GM12878 (cell line): ENCODE data around the gene ZNF628.

Source experiments
- CREB1 ChIP-seq: IDR thresholded peaks from 2 replicates; pipeline ENCODE4 v1.6.1; 2012; ENCODE audit warnings: low read depth, mild to moderate bottlenecking, inconsistent platforms
- MTA3 ChIP-seq: IDR thresholded peaks from 2 replicates; pipeline ENCODE4 v1.6.1; 2012; ENCODE audit warnings: low read length, inconsistent platforms, borderline replicate concordance
- NR2C2 ChIP-seq: IDR thresholded peaks from 2 replicates; pipeline ENCODE4 v1.6.1; 2011; ENCODE audit warnings: borderline replicate concordance, low read depth; ENCODE audit not compliant: control insufficient read depth, insufficient read length
- POLR2A ChIP-seq: IDR thresholded peaks from 2 replicates; pipeline ENCODE4 v1.6.1; 2011; ENCODE audit warnings: low read depth, mild to moderate bottlenecking, low read length
- SIX5 ChIP-seq: IDR thresholded peaks from 2 replicates; pipeline ENCODE4 v1.6.1; 2011; ENCODE audit warnings: mild to moderate bottlenecking, low read depth, low read length, moderate library complexity; ENCODE audit not compliant: severe bottlenecking
- SP1 ChIP-seq: IDR thresholded peaks from one replicate; pipeline ENCODE4 v1.6.1; 2011; ENCODE audit warnings: low read depth, low read length
- TCF12 ChIP-seq: IDR thresholded peaks from 2 replicates; pipeline ENCODE4 v1.6.1; 2011; ENCODE audit warnings: low read depth, mild to moderate bottlenecking, low read length
- TF ChIP-seq, protein P1 (sequence below), 3 experiments: IDR thresholded peaks in 2 of 3; conservative IDR thresholded peaks in 1 of 3; 2 replicates each; pipeline ENCODE4 v1.5.1; 2011; ENCODE audit warnings: low read depth in 3 of 3, low read length in 3 of 3, mild to moderate bottlenecking in 3 of 3, control low read depth in 2 of 3, moderate library complexity in 2 of 3, inconsistent platforms in 1 of 3, mixed read lengths in 1 of 3; ENCODE audit not compliant: control insufficient read depth in 2 of 3, insufficient read depth in 1 of 3; ENCODE audit errors: extremely low read depth in 1 of 3
- TF ChIP-seq, protein P2 (sequence below): fragments of 450-650 bp; IDR thresholded peaks from 2 replicates; pipeline ENCODE4 v1.6.1; 2017; ENCODE audit warnings: antibody characterized with exemption, mild to moderate bottlenecking, moderate library complexity

DNA sequence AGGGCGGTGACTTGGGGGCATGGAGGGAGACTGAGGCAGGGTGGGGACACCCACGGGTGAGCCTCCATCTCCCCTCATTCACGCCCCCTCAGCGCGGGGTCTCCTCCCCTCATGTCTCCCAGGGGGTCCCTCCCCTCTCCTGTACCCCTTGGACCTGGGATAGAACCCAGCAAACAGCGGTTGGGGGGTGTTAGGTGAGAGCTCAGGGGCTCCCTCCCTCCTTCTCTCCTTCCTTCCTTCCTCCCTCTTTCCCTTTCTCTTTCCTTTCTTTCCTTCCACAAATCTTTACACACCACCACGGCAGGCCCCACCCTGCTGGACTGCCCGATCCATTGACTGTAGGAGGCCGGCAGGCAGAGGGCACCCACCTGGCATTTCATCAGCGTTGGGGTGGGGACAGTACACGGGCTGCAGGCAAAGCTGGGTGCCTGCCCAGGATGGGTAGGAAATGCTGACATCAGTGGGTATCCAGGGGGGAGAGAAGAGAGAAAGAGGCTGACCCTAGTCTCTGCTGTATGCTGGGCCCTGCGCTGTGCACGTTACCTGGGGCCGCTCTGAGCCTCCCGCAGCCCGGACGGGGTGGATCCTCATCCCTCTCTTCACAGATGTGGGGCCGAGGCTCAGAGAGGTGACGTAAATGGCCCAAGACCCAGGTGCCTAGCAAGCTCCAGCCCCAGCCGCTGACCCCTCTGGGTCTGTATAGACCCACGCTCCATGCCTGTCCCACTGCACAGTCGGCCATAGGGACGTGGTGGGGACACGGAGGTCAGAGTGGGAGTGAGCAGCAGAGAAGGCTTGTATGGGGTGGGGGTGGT, 15.3 kb downstream of the ZNF628 start:
- TF ChIP-seq TCF12 (no peak), MTA3 (no peak), POLR2A (no peak), CREB1 (no peak), NR2C2 (no peak), SIX5 (no peak), SP1 (no peak)
- TF ChIP-seq, protein P1, sequence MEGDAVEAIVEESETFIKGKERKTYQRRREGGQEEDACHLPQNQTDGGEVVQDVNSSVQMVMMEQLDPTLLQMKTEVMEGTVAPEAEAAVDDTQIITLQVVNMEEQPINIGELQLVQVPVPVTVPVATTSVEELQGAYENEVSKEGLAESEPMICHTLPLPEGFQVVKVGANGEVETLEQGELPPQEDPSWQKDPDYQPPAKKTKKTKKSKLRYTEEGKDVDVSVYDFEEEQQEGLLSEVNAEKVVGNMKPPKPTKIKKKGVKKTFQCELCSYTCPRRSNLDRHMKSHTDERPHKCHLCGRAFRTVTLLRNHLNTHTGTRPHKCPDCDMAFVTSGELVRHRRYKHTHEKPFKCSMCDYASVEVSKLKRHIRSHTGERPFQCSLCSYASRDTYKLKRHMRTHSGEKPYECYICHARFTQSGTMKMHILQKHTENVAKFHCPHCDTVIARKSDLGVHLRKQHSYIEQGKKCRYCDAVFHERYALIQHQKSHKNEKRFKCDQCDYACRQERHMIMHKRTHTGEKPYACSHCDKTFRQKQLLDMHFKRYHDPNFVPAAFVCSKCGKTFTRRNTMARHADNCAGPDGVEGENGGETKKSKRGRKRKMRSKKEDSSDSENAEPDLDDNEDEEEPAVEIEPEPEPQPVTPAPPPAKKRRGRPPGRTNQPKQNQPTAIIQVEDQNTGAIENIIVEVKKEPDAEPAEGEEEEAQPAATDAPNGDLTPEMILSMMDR (IDR thresholded peaks at IDR 0.05 in 2 of 3, conservative IDR thresholded peaks at IDR 0.05 in 1 of 3; ENCODE audit: control insufficient read depth in 2 of 3, extremely low read depth in 1 of 3, insufficient read depth in 1 of 3, low read depth in 3 of 3, low read length in 3 of 3) = no peak
- TF ChIP-seq, protein P2, sequence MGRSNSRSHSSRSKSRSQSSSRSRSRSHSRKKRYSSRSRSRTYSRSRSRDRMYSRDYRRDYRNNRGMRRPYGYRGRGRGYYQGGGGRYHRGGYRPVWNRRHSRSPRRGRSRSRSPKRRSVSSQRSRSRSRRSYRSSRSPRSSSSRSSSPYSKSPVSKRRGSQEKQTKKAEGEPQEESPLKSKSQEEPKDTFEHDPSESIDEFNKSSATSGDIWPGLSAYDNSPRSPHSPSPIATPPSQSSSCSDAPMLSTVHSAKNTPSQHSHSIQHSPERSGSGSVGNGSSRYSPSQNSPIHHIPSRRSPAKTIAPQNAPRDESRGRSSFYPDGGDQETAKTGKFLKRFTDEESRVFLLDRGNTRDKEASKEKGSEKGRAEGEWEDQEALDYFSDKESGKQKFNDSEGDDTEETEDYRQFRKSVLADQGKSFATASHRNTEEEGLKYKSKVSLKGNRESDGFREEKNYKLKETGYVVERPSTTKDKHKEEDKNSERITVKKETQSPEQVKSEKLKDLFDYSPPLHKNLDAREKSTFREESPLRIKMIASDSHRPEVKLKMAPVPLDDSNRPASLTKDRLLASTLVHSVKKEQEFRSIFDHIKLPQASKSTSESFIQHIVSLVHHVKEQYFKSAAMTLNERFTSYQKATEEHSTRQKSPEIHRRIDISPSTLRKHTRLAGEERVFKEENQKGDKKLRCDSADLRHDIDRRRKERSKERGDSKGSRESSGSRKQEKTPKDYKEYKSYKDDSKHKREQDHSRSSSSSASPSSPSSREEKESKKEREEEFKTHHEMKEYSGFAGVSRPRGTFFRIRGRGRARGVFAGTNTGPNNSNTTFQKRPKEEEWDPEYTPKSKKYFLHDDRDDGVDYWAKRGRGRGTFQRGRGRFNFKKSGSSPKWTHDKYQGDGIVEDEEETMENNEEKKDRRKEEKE = no peak
